OCI-LY3 (cell line): ENCODE results near the gene BAIAP2.
"Not testable (repeated sequence)": the region's sequence is repeated elsewhere in the genome, so short reads cannot be mapped to it uniquely, and the experiment has no call there.

ENCODE experiments used
- H2AFZ ChIP-seq: fragments of 200-600, 300-600 bp; shearing (Covaris generic); 2 replicates; pipeline ENCODE4 v1.6.0; 2014; ENCODE audit warnings: antibody characterized with exemption, low read depth, low read length
- H3K27ac ChIP-seq: fragments of 200-600, 300-600 bp; sonication (generic); 2 replicates; pipeline ENCODE4 v1.5.1; 2014; ENCODE audit warnings: mild to moderate bottlenecking, low read length, moderate library complexity, mixed read lengths
- H3K27me3 ChIP-seq: fragments of 200-600, 300-600 bp; sonication (generic); 2 replicates; pipeline ENCODE4 v1.6.1; 2014; ENCODE audit warnings: low read depth, low read length, mixed read lengths
- H3K36me3 ChIP-seq: fragments of 200-600, 300-600 bp; sonication (generic); replicated peaks from 2 replicates; pipeline ENCODE3; 2014; ENCODE audit warnings: low read depth, low read length, mixed read lengths
- H3K4me1 ChIP-seq: fragments of 300-600, 200-600 bp; sonication (generic); 2 replicates; pipeline ENCODE4 v1.6.1; 2014; ENCODE audit warnings: low read length, mixed read lengths
- H3K4me2 ChIP-seq: fragments of 200-600, 300-600 bp; sonication (generic); 2 replicates; pipeline ENCODE4 v1.6.1; 2014; ENCODE audit warnings: low read length, mixed read lengths
- H3K4me3 ChIP-seq: fragments of 300-600, 200-600 bp; sonication (generic); 2 replicates; pipeline ENCODE4 v1.5.1; 2014; ENCODE audit warnings: antibody characterized with exemption, mild to moderate bottlenecking, low read length, moderate library complexity
- H3K79me2 ChIP-seq: fragments of 300-600, 200-600 bp; shearing (Covaris generic); 2 replicates; pipeline ENCODE4 v1.6.1; 2014; ENCODE audit warnings: mild to moderate bottlenecking, low read length, mixed read lengths
- H3K9ac ChIP-seq: fragments of 300-600, 200-600 bp; shearing (Covaris generic); 2 replicates; pipeline ENCODE4 v1.6.0; 2014; ENCODE audit warnings: mild to moderate bottlenecking, low read length, moderate library complexity
- H3K9me3 ChIP-seq: fragments of 200-600, 300-600 bp; shearing (Covaris generic); 2 replicates; pipeline ENCODE4 v1.6.1; 2014; ENCODE audit warnings: low read length, mixed read lengths; ENCODE audit not compliant: insufficient read depth
- H4K20me1 ChIP-seq: fragments of 200-600, 300-600 bp; sonication (generic); 2 replicates; pipeline ENCODE4 v1.6.1; 2016; ENCODE audit warnings: low read length, mixed read lengths; ENCODE audit not compliant: insufficient read depth
- CTCF ChIP-seq: fragments of 200-600, 300-600 bp; sonication (generic); IDR thresholded peaks from 2 replicates; pipeline ENCODE4 v1.5.1; 2014; ENCODE audit warnings: antibody characterized with exemption, low read length, low read depth
- EZH2phosphoT487 ChIP-seq: fragments of 200-600 bp; shearing (Covaris generic); IDR thresholded peaks from 2 replicates; pipeline ENCODE4 v1.6.1; 2018; ENCODE audit warnings: antibody characterized with exemption, mixed run types, low read depth

Gene BAIAP2

GRCh38 chr17:81015136-81015535 lies 19.8 kb upstream of the BAIAP2 start:
- Histone ChIP-seq H3K36me3 (no peaks in the 10 kb centered on the region), H3K27ac (no peak overlapping the region), H3K4me2 (no peak overlapping the region), H3K79me2 (no peaks in the 10 kb centered on the region), H3K9me3 (no peaks in the 10 kb centered on the region), H2AFZ (no peak overlapping the region), H3K4me1 (no peaks in the 10 kb centered on the region), H3K27me3 (peaks cover 23% of the 10 kb centered on the region), H3K4me3 (no peak overlapping the region), H3K9ac (no peak overlapping the region), H4K20me1 (no peaks in the 10 kb centered on the region)
- no peak for TF ChIP-seq EZH2phosphoT487
- TF ChIP-seq CTCF: no peak

DNA sequence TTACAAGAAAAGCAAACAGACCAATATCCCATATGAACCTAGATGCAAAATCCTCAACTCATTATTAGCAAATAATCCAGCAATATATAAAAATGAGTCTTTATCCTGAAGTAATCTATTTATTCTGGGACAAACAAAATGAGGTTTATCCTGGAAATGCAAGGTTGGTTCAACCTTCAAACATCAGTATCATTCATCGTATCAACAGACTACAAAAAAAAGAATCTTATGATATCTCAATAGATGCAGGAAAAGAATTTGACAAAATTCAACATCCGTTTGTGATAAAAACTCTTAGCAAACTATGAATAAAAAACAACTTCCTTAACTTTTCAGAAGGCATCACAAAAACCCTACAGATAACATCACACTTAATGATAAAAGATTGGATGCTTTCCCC lies 18.4 kb upstream of the BAIAP2 start:
- H4K20me1 ChIP-seq: no peaks in the 10 kb centered on the region
- no peak overlapping the region for H3K9ac ChIP-seq
- H3K9me3 ChIP-seq: no peaks in the 10 kb centered on the region
- no peaks in the 10 kb centered on the region for H3K4me1 ChIP-seq
- no peak overlapping the region for H3K4me2 ChIP-seq
- H3K27ac ChIP-seq: no peak overlapping the region
- H3K79me2 ChIP-seq: no peaks in the 10 kb centered on the region
- no peaks in the 10 kb centered on the region for H3K36me3 ChIP-seq
- no peak overlapping the region for H3K4me3 ChIP-seq
- peaks cover 23% of the 10 kb centered on the region for H3K27me3 ChIP-seq
- no peak overlapping the region for H2AFZ ChIP-seq
- TF ChIP-seq EZH2phosphoT487 (no peak), CTCF (no peak)

DNA sequence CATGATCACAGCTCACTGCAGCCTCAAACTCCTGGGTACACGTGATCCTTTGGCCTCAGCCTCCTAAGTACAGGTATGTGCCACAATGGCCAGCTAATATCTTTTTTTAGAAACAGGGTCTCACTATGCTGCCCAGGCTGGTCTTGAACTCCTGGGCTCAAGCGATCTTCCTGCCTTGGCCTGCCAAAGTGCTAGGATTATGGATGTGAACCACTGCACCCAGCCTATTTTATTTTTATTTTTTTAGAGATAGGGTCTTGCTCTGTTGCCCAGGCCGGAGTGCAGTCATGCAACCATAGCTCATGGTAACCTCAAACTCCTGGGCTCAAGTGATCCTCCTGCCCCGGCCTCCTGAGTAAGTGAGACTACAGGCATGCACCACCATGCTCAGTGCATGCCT lies 17.6 kb upstream of the BAIAP2 start:
- not testable (repeated sequence) for H3K9me3 ChIP-seq, H3K79me2 ChIP-seq, H3K9ac ChIP-seq, H3K4me1 ChIP-seq, H2AFZ ChIP-seq, H3K27ac ChIP-seq, H3K4me3 ChIP-seq, H4K20me1 ChIP-seq, H3K4me2 ChIP-seq, H3K36me3 ChIP-seq
- H3K27me3 ChIP-seq: peaks cover 23% of the 10 kb centered on the region

GRCh38 chr17:81018044-81018802 lies 16.7 kb upstream of the BAIAP2 start:
- H3K4me2 ChIP-seq: no peak overlapping the region
- no peak overlapping the region for H3K9ac ChIP-seq
- H3K4me3 ChIP-seq: no peak overlapping the region
- peaks cover 23% of the 10 kb centered on the region for H3K27me3 ChIP-seq
- H3K9me3 ChIP-seq: no peaks in the 10 kb centered on the region
- no peak for TF ChIP-seq CTCF
- no peak for TF ChIP-seq EZH2phosphoT487
- no peak overlapping the region for H2AFZ ChIP-seq
- no peaks in the 10 kb centered on the region for H3K79me2 ChIP-seq
- no peak overlapping the region for H3K27ac ChIP-seq
- no peaks in the 10 kb centered on the region for H4K20me1 ChIP-seq
- no peaks in the 10 kb centered on the region for H3K36me3 ChIP-seq
- no peaks in the 10 kb centered on the region for H3K4me1 ChIP-seq
